SK-N-SH (cell line): Measurements from ENCODE around the gene ACACA.

Source experiments
- CTCF ChIP-seq: fragments of 200-600 bp; sonication (generic); IDR thresholded peaks from 2 replicates; pipeline ENCODE4 v1.6.1; 2017; ENCODE audit warnings: antibody characterized with exemption, mild to moderate bottlenecking, moderate library complexity
- EZH2phosphoT487 ChIP-seq: fragments of 200-600 bp; sonication (generic); IDR thresholded peaks from 2 replicates; pipeline ENCODE4 v1.6.1; 2017; ENCODE audit warnings: low read depth, mixed run types, mild to moderate bottlenecking, antibody characterized with exemption, moderate library complexity, borderline replicate concordance
- FOXJ3 ChIP-seq: sonication (generic); formaldehyde crosslinking; IDR thresholded peaks from 2 replicates; pipeline ENCODE4 v1.5.1; 2020; ENCODE audit warnings: mild to moderate bottlenecking, missing genetic modification reagents
- GATA2 ChIP-seq: sonication (generic); formaldehyde crosslinking; IDR thresholded peaks from 2 replicates; pipeline ENCODE4 v1.5.0; 2020; ENCODE audit warnings: mild to moderate bottlenecking, missing genetic modification reagents
- JUND ChIP-seq: IDR thresholded peaks from 2 replicates; pipeline ENCODE4 v1.4.0; 2012
- NFIC ChIP-seq: IDR thresholded peaks from 2 replicates; pipeline ENCODE4 v1.4.0; 2012; ENCODE audit warnings: borderline replicate concordance
- REST ChIP-seq: IDR thresholded peaks from 2 replicates; pipeline ENCODE4 v1.6.1; 2012; ENCODE audit warnings: mild to moderate bottlenecking, low read depth, low read length, moderate library complexity
- SIN3A ChIP-seq: IDR thresholded peaks from 2 replicates; pipeline ENCODE4 v1.6.1; 2012; ENCODE audit warnings: low read depth, mild to moderate bottlenecking, low read length, moderate library complexity, borderline replicate concordance
- YY1 ChIP-seq: IDR thresholded peaks from 2 replicates; pipeline ENCODE4 v1.4.0; 2012; ENCODE audit warnings: low read depth, mild to moderate bottlenecking

GRCh38 chr17:37385474-37385990 is 21.1 kb downstream of the ACACA start:
- TF ChIP-seq CTCF (no peak), REST (no peak), JUND (no peak), YY1 (no peak), EZH2phosphoT487 (no peak), SIN3A (no peak), GATA2 (CRISPR knock-in tag) (no peak), FOXJ3 (no peak), NFIC (no peak)
